Neural progenitor cell (in vitro differentiated cells): ENCODE data around the gene USP27X.
A peak's percentile ranks its signal among the peaks of the same experiment; 100 is the strongest.

ENCODE experiments used
- CTCF ChIP-seq: fragments of 200-600 bp; sonication (generic); IDR thresholded peaks from 2 replicates; pipeline ENCODE4 v1.5.1; 2017; ENCODE audit warnings: antibody characterized with exemption, mild to moderate bottlenecking
- EZH2phosphoT487 ChIP-seq: fragments of 200-600 bp; sonication (generic); IDR thresholded peaks from 2 replicates; pipeline ENCODE4 v1.6.1; 2017; ENCODE audit warnings: antibody characterized with exemption

- TF ChIP-seq CTCF (peak; percentile 66), EZH2phosphoT487 (no peak)
These were observed 40.9 kb upstream of the USP27X start for GRCh38 chrX:49838374-49838773.
